PC-9 (cell line): ENCODE results near the gene ARHGAP10. TPM values are rescaled to one million over a fixed set of nuclear protein-coding genes. Genes with fewer than 3 reads are reported as not detected.

Experiments used
- BruUV-seq: library from RNA; stranded (reverse); fragments of 400-500 nt; replicated peaks from 2 replicates; lab custom pipeline; 2021; lab: Mats Ljungman, UMichigan
- CTCF ChIA-PET: fragments of 300-600 bp; sonication (Branson Sonifier 250); formaldehyde crosslinking; loops from one replicate; lab custom pipeline; 2022; ENCODE audit warnings: antibody characterized with exemption; lab: Charles Lee
- POLR2A ChIA-PET: fragments of 300-600 bp; sonication (Branson Sonifier 250); formaldehyde crosslinking; loops from one replicate; lab custom pipeline; 2022; ENCODE audit warnings: antibody characterized with exemption; ENCODE audit not compliant: unreplicated experiment; lab: Charles Lee
- DNase-seq, 2 experiments: peaks; one replicate each; pipeline versions ENCODE4 v3.0.0 to v3.0.0-alpha.2; 2015 to 2022; ENCODE audit warnings: mixed read lengths in 1 of 2
- H2AFZ ChIP-seq: fragments of 200-600 bp; sonication (generic); 2 replicates; pipeline ENCODE4 v1.8.1; 2017; ENCODE audit warnings: antibody characterized with exemption
- H3F3A ChIP-seq: fragments of 200-600 bp; sonication (generic); 2 replicates; pipeline ENCODE4 v1.8.1; 2017; ENCODE audit warnings: antibody characterized with exemption, mild to moderate bottlenecking, low read depth; ENCODE audit not compliant: insufficient read depth
- H3K27ac ChIP-seq: fragments of 200-600 bp; sonication (generic); 2 replicates; pipeline ENCODE4 v1.6.1; 2016; ENCODE audit warnings: mixed run types
- H3K27me3 ChIP-seq: fragments of 200-600 bp; sonication (generic); 2 replicates; pipeline ENCODE4 v1.6.1; 2016; ENCODE audit warnings: low read depth, mixed run types; ENCODE audit not compliant: insufficient read depth
- H3K36me3 ChIP-seq: fragments of 200-600 bp; sonication (generic); 2 replicates; pipeline ENCODE4 v1.6.1; 2016; ENCODE audit warnings: low read depth, mixed run types
- H3K4me1 ChIP-seq: fragments of 200-600 bp; sonication (generic); replicated peaks from 2 replicates; pipeline ENCODE4 v1.6.1; 2016; ENCODE audit warnings: mixed run types; ENCODE audit not compliant: insufficient read depth
- H3K4me2 ChIP-seq: fragments of 200-600 bp; sonication (generic); 2 replicates; pipeline ENCODE4 v1.6.1; 2017; ENCODE audit warnings: mixed run types
- H3K4me3 ChIP-seq: fragments of 200-600 bp; sonication (generic); 2 replicates; pipeline ENCODE4 v1.6.1; 2016; ENCODE audit warnings: mixed run types
- H3K79me2 ChIP-seq: fragments of 200-600 bp; sonication (generic); 2 replicates; pipeline ENCODE4 v1.6.1; 2017; ENCODE audit warnings: low read depth, mixed run types
- H3K9me2 ChIP-seq: fragments of 200-600 bp; sonication (generic); 2 replicates; pipeline ENCODE4 v1.8.1; 2017; ENCODE audit warnings: mild to moderate bottlenecking; ENCODE audit not compliant: insufficient read depth
- H3K9me3 ChIP-seq: fragments of 200-600 bp; sonication (generic); 2 replicates; pipeline ENCODE4 v1.8.1; 2016; ENCODE audit warnings: low read depth; ENCODE audit not compliant: insufficient read depth
- H4K20me1 ChIP-seq: fragments of 200-600 bp; sonication (generic); 2 replicates; pipeline ENCODE4 v1.8.1; 2017; ENCODE audit not compliant: insufficient read depth
- EZH2 ChIP-seq: fragments of 200-600 bp; sonication (generic); IDR thresholded peaks from 2 replicates; pipeline ENCODE4 v1.8.0; 2017; ENCODE audit warnings: antibody characterized with exemption, low read depth
- intact Hi-C: fragments of 100-400 bp; cut with micrococcal nuclease; formaldehyde crosslinking; loops from one replicate; pipeline ENCODE4 v1.10.0; 2022; ENCODE audit not compliant: unreplicated experiment
- total RNA-seq: library from RNA; stranded (reverse); gene quantifications from 2 replicates; pipeline ENCODE4 v1.2.3, GENCODE V29; 2021
- TF ChIP-seq, protein P1 (sequence below): fragments of 200-600 bp; sonication (generic); conservative IDR thresholded peaks from 2 replicates; pipeline ENCODE4 v1.6.1; 2017; ENCODE audit warnings: mixed run types, antibody characterized with exemption, mild to moderate bottlenecking, moderate library complexity

Gene ARHGAP10
- total RNA-seq, 1 experiment from 2014 or later, result 27.5 TPM

DNA sequence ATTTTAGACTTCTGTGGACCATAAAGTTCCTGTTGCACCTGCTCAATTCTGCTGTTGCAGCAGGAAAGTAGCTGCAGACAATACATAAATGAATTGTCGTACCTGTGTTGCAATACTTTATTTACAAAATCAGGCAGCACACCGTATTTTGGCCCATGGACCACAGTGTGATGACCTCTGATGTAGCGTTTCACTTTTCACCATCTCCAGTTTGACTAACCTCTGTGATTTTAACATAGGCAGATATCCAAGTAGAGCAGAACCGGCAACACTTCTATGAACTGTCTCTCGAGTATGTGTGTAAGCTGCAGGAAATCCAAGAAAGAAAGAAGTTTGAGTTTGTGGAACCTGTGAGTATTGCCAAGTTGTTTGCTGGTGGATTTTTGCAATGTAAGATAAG, 132.7 kb downstream of the ARHGAP10 start:
- H3F3A ChIP-seq, result peaks cover 10% of the 10 kb centered on the region; the same call in 1 of the 2 replicates
- no peak overlapping the region for H3K4me3 ChIP-seq
- POLR2A ChIA-PET, result no interaction called here
- no peak for TF ChIP-seq EZH2
- TF ChIP-seq, protein P1, sequence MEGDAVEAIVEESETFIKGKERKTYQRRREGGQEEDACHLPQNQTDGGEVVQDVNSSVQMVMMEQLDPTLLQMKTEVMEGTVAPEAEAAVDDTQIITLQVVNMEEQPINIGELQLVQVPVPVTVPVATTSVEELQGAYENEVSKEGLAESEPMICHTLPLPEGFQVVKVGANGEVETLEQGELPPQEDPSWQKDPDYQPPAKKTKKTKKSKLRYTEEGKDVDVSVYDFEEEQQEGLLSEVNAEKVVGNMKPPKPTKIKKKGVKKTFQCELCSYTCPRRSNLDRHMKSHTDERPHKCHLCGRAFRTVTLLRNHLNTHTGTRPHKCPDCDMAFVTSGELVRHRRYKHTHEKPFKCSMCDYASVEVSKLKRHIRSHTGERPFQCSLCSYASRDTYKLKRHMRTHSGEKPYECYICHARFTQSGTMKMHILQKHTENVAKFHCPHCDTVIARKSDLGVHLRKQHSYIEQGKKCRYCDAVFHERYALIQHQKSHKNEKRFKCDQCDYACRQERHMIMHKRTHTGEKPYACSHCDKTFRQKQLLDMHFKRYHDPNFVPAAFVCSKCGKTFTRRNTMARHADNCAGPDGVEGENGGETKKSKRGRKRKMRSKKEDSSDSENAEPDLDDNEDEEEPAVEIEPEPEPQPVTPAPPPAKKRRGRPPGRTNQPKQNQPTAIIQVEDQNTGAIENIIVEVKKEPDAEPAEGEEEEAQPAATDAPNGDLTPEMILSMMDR, result no peak
- no peaks in the 10 kb centered on the region for H3K4me1 ChIP-seq
- no peaks in the 10 kb centered on the region; the same call in 1 of the 2 replicates for H4K20me1 ChIP-seq
- intact Hi-C loops, result loop anchor here (5.0 kb wide), 3 partner anchors 227 to 767 kb away; no protein-coding TSS in a partner anchor
- H3K9me2 ChIP-seq, result no peaks in the 10 kb centered on the region
- H3K4me2 ChIP-seq, result no peak overlapping the region
- CTCF ChIA-PET, result interaction anchor here (1.0 kb wide), 1 partner anchor 190 kb away, joined by 3 read pairs; no protein-coding TSS in a partner anchor
- peaks cover 3% of the 10 kb centered on the region; the same call in 1 of the 2 replicates for H3K36me3 ChIP-seq
- no peak overlapping the region for H2AFZ ChIP-seq
- H3K9me3 ChIP-seq, result no peaks in the 10 kb centered on the region
- no peak overlapping the region for H3K27ac ChIP-seq
- H3K79me2 ChIP-seq, result no peaks in the 10 kb centered on the region
- H3K27me3 ChIP-seq, result no peaks in the 10 kb centered on the region
- DNase-seq, result no peak
- BruUV-seq, result no TSS peak

DNA sequence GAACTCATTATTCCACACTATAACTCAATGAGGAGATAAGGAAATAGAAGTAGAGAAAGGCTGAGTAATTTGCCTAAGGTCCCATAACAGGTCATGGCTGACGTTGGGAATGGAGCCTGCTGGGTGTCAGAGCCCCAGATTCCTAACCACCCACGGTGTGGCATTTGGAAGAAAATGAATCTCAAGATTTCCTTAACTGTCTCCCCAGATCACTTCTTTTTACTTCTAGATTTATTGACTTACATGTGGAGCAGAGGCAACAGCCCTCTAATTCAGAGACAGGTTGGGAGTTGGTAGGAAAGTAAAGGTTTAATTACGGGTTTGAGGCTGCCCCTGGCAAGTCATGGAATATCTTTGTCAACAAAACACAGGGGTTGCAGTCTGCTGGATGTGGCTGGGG, 134.0 kb downstream of the ARHGAP10 start:
- Histone ChIP-seq H3K79me2 (no peaks in the 10 kb centered on the region), H3K9me3 (no peaks in the 10 kb centered on the region), H4K20me1 (no peaks in the 10 kb centered on the region; the same call in 1 of the 2 replicates), H3K4me2 (no peak overlapping the region), H3K36me3 (peaks cover 3% of the 10 kb centered on the region; the same call in 1 of the 2 replicates), H2AFZ (no peak overlapping the region), H3K9me2 (no peaks in the 10 kb centered on the region), H3K27ac (peak overlapping the region; percentile 26; the same call in 1 of the 2 replicates), H3F3A (peaks cover 10% of the 10 kb centered on the region; the same call in 1 of the 2 replicates), H3K27me3 (no peaks in the 10 kb centered on the region), H3K4me1 (no peaks in the 10 kb centered on the region), H3K4me3 (no peak overlapping the region)
- no TSS peak for BruUV-seq
- CTCF ChIA-PET, result interaction anchor here (0.6 to 1.7 kb wide), 8 partner anchors 15 to 705 kb away, joined by 3 to 21 read pairs (median 6); partner anchors contain the start of genes ARHGAP10 and PRMT9
- POLR2A ChIA-PET, result no interaction called here
- DNase-seq, result no peak
- intact Hi-C loops, result loop anchor here (1.0 to 5.0 kb wide), 9 partner anchors 133 to 847 kb away; no protein-coding TSS in a partner anchor
- no peak for TF ChIP-seq EZH2
- TF ChIP-seq, protein P1, result no peak

DNA sequence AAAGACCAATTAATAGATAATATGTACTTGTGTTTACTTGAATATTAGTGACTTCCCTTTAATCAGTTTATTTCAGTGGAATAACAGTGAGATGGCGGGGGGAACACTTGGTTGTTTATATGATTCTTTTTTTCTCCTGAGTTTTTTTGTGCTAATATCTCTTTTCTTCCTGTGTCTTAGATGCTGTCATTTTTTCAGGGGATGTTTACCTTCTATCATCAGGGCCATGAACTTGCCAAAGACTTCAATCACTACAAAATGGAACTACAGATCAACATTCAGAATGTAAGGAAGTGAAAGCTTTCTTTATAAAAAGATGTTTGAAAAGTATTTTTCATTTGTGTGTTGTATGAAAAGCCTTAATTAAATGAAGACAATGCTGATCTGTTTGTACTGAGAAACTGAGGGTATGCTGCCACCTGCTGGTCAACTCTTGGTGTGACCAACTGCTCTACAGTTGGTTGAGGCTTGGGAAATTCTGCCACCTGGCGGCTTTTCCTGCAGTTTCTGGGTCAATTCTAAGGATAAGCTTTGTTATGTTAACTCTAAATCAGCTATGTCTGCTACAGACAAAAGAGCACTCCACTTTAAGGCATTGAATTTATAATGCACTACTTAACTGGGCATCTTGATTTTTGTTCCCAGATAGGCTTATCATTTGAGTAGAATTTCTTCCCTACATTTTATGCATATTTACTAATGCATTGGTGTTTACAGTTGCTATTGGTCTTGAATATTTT, 134.8 kb downstream of the ARHGAP10 start:
- H3K79me2 ChIP-seq, result no peaks in the 10 kb centered on the region
- H3K9me3 ChIP-seq, result no peaks in the 10 kb centered on the region
- ChIA-PET CTCF (interaction anchor here (0.5 to 1.8 kb wide), 44 partner anchors 8 to 1877 kb away, joined by 3 to 21 read pairs (median 4); partner anchors contain the start of genes ARHGAP10, PRMT9 and TMEM184C), POLR2A (interaction anchor here (0.7 kb wide), 1 partner anchor 1534 kb away, joined by 5 read pairs; no protein-coding TSS in a partner anchor)
- TF ChIP-seq, protein P1, result peak; percentile 97
- no peak for TF ChIP-seq EZH2
- H3K36me3 ChIP-seq, result peaks cover 3% of the 10 kb centered on the region; the same call in 1 of the 2 replicates
- no peak overlapping the region for H2AFZ ChIP-seq
- no peaks in the 10 kb centered on the region for H3K27me3 ChIP-seq
- H3K9me2 ChIP-seq, result no peaks in the 10 kb centered on the region
- DNase-seq, result peak; percentile 49 to 80
- H4K20me1 ChIP-seq, result no peaks in the 10 kb centered on the region; the same call in 1 of the 2 replicates
- H3F3A ChIP-seq, result peaks cover 10% of the 10 kb centered on the region; the same call in 1 of the 2 replicates
- H3K4me1 ChIP-seq, result no peaks in the 10 kb centered on the region
- intact Hi-C loops, result loop anchor here (1.0 to 5.0 kb wide), 9 partner anchors 133 to 847 kb away; no protein-coding TSS in a partner anchor
- H3K27ac ChIP-seq, result peak overlapping the region; percentile 26; the same call in 1 of the 2 replicates
- no peak overlapping the region for H3K4me2 ChIP-seq
- H3K4me3 ChIP-seq, result no peak overlapping the region
- no TSS peak for BruUV-seq
